H7 (cell line): ENCODE measurements around the gene ACOXL. TPM values are rescaled to one million over a fixed set of nuclear protein-coding genes. Genes with fewer than 3 reads are reported as not detected.
A peak's percentile ranks its signal among the peaks of the same experiment; 100 is the strongest.

Experiments
- DNase-seq: peaks from one replicate; pipeline ENCODE4 v3.0.0; 2012
- H3K27me3 ChIP-seq: 2 replicates; pipeline ENCODE4 v1.6.0; 2011; ENCODE audit warnings: mild to moderate bottlenecking, low read length; ENCODE audit not compliant: control insufficient read depth, insufficient read depth
- H3K36me3 ChIP-seq: replicated peaks from 2 replicates; pipeline ENCODE4 v1.5.1; 2011; ENCODE audit warnings: low read length; ENCODE audit not compliant: control insufficient read depth, insufficient read depth
- H3K4me3 ChIP-seq: 2 replicates; pipeline ENCODE4 v1.5.1; 2011; ENCODE audit warnings: low read depth, mild to moderate bottlenecking, control low read depth, low read length, moderate library complexity; ENCODE audit not compliant: insufficient read depth
- total RNA-seq: library from RNA; depleted of rRNA; stranded (reverse); fragments of >200 nt; shearing (Covaris generic); gene quantifications from 2 replicates; pipeline ENCODE4 v1.2.3, GENCODE V29; 2014

ACOXL gene
- total RNA-seq, 1 experiment from 2014 or later, result 2.7 TPM

GRCh38 chr2:110866466-110866865, 134.1 kb downstream of the ACOXL start:
- no peaks in the 10 kb centered on the region for H3K27me3 ChIP-seq
- H3K36me3 ChIP-seq, result no peaks in the 10 kb centered on the region
- peak; percentile 69 for DNase-seq
- no peak overlapping the region for H3K4me3 ChIP-seq

DNA sequence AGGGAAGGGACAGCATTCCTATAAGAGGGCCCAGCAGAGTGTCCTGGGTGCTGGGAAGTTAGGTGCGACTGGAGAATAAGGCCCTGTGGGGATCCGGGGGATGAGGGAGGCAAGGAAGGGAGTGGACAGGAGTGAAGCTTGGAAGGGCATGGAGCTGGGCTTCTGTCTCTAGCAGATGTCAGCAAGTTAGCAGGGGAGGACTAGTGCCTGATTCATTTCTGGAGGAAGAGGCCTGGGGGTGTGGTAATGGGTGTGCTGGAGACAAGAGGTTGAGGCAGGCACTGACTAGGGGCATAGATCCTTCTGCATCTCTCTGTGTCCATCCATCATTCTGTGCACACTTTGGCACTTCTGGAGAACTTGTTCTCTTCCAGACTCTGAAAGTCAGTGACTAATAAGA, 134.7 kb downstream of the ACOXL start:
- Histone ChIP-seq H3K27me3 (no peaks in the 10 kb centered on the region), H3K4me3 (no peak overlapping the region), H3K36me3 (no peaks in the 10 kb centered on the region)
- DNase-seq, result peak; percentile 21

GRCh38 chr2:110868971-110869370, 136.6 kb downstream of the ACOXL start:
- H3K36me3 ChIP-seq, result no peaks in the 10 kb centered on the region
- H3K27me3 ChIP-seq, result no peaks in the 10 kb centered on the region
- H3K4me3 ChIP-seq, result no peak overlapping the region
- DNase-seq, result no peak

DNA sequence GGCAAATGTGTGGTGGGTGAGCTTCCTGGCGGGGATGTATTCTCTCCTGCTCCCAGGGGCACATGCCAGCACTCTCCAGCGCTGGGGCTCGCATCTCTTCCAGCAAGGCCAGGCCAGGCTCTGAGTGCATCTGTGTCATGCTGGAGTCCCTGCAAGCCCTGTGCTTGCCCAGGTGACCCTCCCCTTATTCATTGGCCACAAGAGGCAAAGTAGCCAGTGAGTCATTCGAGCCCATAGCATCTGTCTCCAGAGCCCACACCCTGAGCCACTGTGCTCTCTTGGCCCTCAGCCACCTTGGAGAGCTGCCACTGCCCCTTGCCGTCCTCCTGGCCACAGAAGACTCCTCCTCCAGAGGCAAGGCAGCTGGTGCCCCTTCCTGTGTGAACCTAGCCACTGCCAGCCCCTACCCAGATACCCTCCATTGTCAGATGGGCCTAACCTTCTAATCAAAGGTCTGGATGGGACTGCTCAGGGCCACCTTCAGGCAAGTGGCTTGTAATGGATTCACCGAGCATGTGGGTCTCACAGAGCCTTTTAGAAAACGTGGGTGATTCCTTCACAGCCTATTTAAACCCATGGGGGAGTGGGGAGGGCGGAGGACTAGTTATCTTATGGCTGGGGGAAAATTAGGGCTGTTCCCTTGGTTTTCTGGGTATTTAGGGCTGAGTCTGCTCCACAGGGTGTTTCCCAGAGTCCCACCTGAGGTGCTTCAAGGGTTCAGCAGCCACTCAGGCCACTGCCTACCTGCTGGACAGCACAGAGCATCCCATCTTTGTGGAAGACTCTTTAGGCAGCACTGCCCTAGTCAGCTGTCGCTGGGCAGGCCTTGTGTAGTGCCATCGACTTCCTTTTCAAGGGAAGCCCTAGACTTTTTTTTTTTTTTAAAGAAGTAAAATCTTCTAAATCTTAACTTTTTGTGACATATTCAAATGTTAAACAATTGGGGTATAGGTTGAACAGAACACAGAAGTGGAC, 137.4 kb downstream of the ACOXL start:
- Histone ChIP-seq H3K36me3 (no peaks in the 10 kb centered on the region), H3K27me3 (no peaks in the 10 kb centered on the region), H3K4me3 (no peak overlapping the region)
- DNase-seq, result no peak

- Histone ChIP-seq H3K36me3 (no peaks in the 10 kb centered on the region), H3K4me3 (no peak overlapping the region), H3K27me3 (no peaks in the 10 kb centered on the region)
- no peak for DNase-seq
Observed at GRCh38 chr2:110870545-110870944, 138.2 kb downstream of the ACOXL start.

- Histone ChIP-seq H3K4me3 (no peak overlapping the region), H3K27me3 (no peaks in the 10 kb centered on the region), H3K36me3 (no peaks in the 10 kb centered on the region)
- DNase-seq, result peak; percentile 16
Observed at GRCh38 chr2:110871637-110872036, 139.3 kb downstream of the ACOXL start.

DNA sequence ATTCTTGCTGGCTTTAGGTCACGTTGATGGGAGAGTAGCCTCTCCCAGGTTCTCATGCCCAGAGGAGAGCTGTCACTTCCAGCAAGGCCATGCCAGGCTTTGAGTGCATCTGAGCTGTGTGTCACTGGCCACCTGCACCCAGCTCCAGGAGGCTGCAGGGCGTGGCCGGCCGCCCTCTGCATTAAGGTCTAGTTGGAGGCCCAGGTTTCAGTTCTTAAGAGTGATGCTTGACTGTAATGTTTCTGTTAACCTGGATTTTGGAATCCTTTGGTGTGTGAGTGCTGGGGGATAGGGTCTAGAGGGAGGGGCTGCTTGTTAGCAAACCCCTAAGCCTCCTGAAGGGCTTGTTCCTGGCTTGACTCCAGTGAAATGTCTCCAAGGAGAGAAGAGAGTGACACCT, 140.1 kb downstream of the ACOXL start:
- no peak overlapping the region for H3K4me3 ChIP-seq
- no peaks in the 10 kb centered on the region for H3K36me3 ChIP-seq
- peak; percentile 29 for DNase-seq
- H3K27me3 ChIP-seq, result no peaks in the 10 kb centered on the region

DNA sequence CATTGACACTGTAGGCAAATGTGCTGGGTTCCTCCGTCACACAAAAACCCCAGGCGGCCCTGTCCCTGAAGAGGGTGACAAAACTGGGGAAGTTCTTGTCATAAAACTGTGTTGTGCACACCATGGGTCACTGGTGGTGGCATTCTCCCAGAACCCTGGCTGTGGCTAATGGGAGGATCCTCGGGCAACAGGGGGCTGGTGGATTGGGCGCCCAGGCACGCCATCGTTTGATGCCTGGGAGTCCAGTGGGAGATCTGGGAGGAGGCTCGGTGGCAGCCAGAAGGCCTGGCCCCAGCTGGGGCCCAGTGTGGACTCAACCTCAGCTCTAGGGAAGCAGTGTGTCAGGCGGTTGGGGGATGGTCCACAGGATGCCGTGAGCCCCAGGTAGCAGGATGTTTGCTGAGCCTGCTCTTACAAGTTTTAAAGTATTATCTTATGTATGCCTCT, 140.7 kb downstream of the ACOXL start:
- Histone ChIP-seq H3K4me3 (no peak overlapping the region), H3K27me3 (no peaks in the 10 kb centered on the region), H3K36me3 (no peaks in the 10 kb centered on the region)
- DNase-seq, result peak; percentile 74

- Histone ChIP-seq H3K27me3 (no peaks in the 10 kb centered on the region), H3K36me3 (no peaks in the 10 kb centered on the region), H3K4me3 (no peak overlapping the region)
- DNase-seq, result peak; percentile 56
Observed at GRCh38 chr2:110873597-110874452, 141.5 kb downstream of the ACOXL start.

DNA sequence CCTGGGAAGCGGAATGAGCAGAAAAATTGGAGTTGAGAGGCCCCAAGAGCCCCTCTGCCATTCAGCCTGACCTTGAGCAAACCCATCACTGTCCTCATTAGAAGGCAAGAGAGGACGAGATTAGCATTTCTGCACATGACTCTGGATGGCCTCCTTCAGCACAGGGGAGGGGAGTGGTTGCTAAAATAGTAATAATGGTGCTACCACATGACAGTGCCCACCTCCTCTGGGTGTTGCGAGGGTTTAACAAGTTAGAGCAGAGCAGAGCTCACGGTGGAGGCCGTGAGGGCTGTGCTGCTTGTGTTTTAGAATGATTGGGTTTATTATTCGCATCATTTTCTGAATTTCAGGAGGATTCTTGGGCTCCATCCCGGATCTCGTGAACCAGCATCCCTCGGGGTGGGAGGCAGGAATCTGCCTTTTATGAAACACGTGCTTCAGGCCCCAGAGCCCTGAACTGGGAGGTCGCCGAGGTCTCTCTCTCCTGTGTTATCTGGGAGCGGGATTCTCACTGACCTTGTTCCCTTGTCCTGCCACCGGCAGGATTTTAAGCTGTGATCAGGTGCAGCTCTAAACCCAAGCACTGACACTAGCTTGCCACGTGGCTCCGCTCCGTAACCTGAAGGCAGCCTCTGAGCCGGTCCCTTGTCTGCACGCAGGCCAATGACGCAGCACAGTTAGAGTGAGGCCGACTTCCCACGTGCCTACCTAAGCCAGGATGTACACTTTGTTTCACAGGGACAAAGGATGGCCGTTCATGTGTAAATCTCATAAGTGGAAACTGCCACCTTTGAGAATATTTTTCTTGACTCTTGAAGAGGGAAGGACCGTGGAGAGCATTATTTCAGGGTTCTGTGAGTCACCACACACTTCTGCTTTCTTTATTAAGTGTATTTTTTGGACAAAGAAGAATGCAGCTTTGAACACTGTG, 142.3 kb downstream of the ACOXL start:
- H3K4me3 ChIP-seq, result no peak overlapping the region
- H3K27me3 ChIP-seq, result no peaks in the 10 kb centered on the region
- H3K36me3 ChIP-seq, result no peaks in the 10 kb centered on the region
- DNase-seq, result peak; percentile 34

DNA sequence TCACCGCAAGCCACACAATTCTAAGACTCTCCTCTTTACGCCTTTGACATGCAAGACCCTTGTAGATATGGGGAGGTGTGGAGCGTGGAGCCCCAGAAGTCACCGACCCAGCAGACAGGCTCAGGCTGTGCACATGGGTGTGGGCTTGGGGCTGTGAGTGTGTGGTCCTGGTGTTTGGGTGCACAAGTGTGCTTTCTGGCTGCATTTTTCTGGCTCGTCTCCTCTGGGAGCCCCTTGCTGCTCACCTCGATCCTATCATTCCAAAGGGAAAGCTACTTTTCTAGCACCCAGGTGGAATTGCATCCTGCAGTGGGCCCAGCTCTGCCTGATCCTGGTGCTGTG, 143.0 kb downstream of the ACOXL start:
- no peak overlapping the region for H3K4me3 ChIP-seq
- H3K27me3 ChIP-seq, result no peaks in the 10 kb centered on the region
- no peaks in the 10 kb centered on the region for H3K36me3 ChIP-seq
- DNase-seq, result no peak

- peak; percentile 60 for DNase-seq
- H3K4me3 ChIP-seq, result no peak overlapping the region
- H3K27me3 ChIP-seq, result no peaks in the 10 kb centered on the region
- no peaks in the 10 kb centered on the region for H3K36me3 ChIP-seq
Observed at GRCh38 chr2:110876167-110876999, 144.0 kb downstream of the ACOXL start.

GRCh38 chr2:110877031-110877827, 144.9 kb downstream of the ACOXL start:
- no peaks in the 10 kb centered on the region for H3K36me3 ChIP-seq
- DNase-seq, result peak; percentile 18
- no peaks in the 10 kb centered on the region for H3K27me3 ChIP-seq
- no peak overlapping the region for H3K4me3 ChIP-seq
